NAMALWA (cell line): ENCODE results near the gene NEUROD1.
"Not testable (repeated sequence)": the region's sequence is repeated elsewhere in the genome, so short reads cannot be mapped to it uniquely, and the experiment has no call there.

Experiments used
- DNase-seq: peaks from one replicate; pipeline ENCODE4 v3.0.0-alpha.2; 2015; ENCODE audit warnings: low spot score

The NEUROD1 gene

DNA sequence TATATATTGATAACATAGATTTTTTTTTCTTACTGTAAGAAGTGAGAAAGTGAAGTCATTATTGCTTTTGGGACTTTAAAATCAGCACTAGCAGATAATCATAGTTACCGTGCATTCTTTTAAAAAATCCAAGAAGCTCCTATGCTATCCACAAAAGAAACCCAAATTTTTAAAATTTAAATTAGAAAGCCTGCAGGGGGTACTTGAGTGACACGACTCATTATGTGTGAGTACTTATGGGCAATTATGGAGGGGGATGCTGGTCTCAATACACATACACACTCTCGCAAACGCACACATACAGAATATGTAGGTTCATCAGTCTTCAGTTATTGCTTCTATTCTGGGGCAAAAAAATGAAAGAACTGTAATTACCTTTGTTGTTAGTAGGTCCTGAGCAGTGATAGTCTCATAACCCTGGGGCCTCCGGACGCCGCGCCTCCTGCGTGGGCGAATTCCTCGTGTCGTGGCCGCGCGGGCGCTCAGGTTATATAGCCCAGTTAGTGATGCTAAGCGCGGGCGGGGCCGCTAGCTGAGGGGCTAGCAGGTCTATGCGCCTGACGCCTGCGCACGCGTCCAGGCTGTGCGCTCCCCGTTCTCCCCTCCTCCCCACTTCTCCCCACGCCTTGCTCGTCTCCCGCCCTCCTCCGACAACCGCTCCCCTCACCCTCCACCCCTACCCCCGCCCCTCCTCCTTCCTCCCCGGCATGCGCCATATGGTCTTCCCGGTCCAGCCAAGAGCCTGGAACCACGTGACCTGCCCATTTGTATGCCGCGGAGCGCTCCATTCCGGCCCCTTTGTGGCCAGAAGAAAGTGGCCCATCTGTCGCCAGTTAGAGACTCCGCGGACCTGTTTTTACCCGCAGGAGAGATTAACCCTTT lies at the start of gene NEUROD1:
NEUROD1 (minus strand) TSS at position 463 of the 882 bp plus-strand sequence. CDS start 1,657 bp downstream, outside the sequence.
- DNase-seq, result no peak

DNA sequence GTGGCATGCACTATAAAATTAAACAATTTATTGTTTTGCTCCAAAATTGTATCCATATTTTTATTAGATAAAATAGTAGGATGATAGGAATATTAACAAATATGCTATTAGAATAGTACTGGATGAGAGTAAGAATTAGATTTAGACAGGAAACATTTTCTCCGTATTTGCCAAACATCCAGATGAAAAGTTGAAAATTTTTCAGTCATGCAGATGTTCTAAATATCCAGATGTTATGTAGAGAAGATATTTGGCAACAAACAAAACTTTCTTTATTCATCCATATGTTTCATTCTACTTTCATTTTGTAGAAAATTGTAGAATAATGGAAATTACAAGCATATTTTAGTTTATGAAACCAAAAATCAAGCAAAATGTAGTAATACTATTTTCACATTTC lies 45.2 kb upstream of the NEUROD1 start:
- DNase-seq, result no peak

DNA sequence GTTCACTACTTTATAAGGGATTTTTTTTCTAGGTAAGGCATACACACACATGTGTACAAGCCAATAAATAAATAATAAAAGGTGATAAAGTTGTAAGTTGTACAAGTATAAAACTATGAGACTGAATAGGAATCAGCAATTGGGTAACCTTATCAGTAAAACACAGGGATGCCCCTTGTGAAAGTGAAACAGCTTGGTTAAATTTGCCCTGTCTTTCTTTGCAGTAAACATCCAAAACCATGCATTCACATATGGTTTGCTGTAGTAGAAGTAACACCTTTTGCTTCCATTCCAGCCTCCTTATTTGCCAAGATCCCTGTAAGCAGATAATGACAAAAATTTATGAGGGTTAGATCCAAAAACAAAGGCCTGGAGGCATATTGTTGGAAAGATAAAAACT lies 44.3 kb upstream of the NEUROD1 start:
- no peak for DNase-seq

DNA sequence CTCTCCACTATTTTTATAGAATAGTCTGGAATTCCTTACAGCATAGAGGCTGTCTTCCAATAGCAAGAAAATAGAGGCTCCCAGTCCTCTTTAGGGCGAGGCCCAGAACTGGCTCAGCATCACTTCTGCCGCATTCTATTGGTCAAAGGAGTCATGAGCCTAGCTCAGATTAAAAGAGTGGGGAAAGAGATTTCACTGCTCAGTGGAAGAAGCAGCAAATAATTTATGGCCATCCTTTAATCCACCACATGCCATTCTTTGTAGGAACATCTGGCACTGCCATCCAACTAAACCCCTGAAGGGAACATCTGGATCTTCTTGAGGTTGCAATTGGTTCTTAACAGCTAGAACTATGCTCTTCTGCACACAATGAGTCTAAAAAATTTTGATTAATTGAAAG lies 43.4 kb upstream of the NEUROD1 start:
- DNase-seq, result no peak

DNA sequence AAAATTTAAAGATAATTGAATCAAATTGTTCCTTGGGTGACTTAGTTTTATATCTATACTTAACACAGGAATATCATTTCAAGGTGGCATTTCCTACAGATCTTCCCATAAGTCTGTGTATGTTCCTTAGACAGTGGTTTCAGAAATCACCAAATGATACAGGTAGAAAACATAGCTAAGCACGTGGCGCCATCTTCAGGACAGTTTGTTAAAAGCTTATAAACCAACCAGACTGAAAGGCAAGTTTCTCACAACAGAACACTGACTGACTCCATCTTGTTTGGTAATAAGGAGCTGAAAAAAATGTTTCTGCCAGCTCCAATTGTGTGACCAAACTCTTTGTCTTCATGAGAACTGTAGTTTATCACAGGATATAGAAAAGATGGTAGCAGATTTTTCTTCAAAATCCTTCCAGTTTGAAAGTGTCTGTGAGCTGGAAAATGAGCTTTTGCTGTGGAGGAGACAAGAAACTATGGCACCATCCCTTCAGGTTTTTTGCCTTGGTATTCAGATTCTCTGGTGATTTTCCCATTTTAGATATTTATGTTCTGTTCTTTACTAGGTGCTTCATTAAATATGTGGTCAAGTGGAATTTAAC lies 34.8 kb upstream of the NEUROD1 start:
- peak; percentile 88 for DNase-seq

DNA sequence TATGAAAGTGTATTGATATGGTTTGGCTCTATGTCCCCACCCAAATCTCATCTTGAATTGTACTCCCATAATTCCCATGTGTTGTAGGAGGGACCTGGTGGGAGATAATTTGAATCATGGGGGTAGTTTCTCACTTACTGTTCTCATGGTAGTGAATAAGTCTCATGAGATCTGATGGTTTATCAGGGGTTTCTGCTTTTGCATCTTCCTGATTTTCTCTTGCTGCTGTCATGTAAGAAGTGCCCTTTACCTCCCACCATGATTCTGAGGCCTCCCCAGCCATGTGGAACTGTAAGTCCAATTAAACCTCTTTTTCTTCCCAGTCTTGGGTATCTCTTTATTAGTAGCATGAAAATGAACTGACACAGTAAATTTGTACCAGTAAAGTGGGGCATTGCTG lies 30.7 kb upstream of the NEUROD1 start:
- not testable (repeated sequence) for DNase-seq

DNA sequence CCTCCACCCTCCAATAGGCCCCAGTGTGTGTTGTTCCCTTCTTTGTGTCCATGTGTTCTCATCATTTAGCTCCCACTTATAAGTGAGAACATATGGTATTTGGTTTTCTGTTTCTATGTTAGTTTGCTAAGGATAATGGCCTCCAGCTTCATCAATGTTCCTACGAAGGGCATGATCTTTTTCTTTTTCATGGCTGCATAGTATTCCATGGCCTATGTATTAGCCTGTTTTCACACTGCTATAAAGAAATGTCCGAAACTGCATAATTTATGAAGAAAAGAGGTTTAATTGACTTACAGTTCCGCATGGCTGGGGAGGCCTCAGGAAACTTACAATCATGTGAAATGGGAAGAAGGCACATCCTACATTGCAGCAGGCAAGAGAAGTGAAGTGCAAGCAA lies 22.2 kb upstream of the NEUROD1 start:
- DNase-seq, result not testable (repeated sequence)

DNA sequence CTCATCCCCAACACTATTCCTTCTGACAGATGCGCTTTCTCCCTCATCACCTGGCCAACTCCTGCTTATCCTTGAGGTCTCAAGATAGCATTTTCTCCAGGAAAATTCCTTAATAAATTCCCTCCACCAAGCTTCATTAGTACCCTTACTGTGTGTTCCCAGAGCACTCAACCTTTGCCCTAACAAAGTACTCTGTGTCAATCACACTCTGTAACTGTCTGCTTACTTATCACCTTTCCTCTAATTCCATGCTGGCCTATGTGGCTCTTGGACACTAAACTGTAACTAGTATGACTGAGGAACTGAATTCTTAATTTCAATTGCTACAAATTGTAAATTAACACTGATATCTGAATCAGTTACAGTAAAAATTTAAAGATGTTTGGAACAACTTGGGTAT lies 17.9 kb upstream of the NEUROD1 start:
- DNase-seq, result no peak

DNA sequence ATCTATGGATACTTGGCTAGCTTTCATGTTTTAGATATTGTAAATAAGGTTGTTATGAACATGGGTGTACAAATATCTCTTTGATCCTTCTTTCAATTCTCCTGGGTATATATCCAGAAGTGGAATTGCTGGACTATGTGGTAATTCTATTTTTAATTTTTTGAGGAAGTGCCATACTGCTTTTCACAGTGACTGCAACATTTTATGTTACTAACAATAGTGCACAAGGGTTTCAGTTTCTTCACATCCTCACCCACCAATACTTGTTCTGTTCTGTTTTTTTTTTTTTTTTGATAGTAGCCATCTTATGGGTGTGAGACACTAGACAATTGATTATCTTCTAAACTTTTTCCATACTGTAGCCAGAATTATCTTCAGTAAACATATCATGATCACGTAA lies 17.3 kb upstream of the NEUROD1 start:
- DNase-seq, result no peak

DNA sequence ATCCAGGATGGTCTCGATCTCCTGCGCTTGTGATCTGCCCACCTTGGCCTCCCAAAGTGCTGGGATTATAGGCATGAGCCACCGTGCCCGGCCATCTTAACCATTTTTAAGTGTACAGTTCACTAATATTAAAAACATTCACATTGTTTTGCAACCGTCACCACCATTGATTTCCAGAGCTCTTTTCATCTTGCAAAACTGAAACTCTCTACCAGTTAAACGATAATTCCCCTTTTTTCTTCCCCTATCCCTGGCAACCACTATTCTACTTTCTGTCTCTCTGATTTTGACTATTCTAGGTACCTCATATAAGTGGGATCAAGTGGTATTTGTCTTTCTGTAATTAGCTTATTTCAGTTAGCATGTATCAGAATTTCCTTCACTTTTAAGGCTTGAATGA lies 16.8 kb upstream of the NEUROD1 start:
- no peak for DNase-seq

DNA sequence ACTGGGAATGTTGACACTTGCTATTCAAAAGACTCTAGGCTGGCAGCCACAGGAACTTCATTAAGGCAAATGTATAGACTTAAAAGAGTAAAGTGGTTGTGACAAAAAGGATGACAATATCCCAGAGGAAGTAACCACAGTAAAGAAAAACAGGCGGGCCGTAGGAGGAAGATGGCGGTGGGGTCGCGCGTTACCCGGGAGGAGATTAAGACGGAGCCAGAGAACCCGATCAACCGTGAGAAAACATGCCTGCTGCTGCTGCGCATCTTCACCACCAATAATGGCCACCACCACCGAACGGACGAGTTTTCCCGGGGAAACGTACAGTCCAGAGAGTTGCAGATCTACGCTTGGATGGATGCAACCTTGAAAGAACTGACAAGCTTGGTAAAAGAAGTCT lies 14.0 kb upstream of the NEUROD1 start:
- DNase-seq, result no peak

DNA sequence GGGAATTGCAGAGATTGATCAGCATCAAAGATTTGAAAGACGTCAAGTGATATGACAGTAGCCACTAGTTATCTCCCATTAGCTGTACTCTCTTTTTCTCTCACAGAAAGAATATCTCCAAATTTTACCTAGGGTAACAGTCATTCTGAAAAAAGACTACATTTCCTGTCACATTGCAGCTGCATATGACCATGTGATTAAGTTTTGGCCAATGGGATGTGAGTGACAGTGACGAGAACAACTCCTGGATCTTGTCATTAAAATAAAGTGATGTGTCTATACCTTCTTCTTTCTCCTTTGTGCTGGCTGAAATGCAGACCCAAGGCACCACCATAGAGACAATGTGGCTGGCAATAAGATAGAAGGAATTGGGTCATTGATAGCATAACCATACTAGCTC lies 10.5 kb upstream of the NEUROD1 start:
- DNase-seq, result no peak

DNA sequence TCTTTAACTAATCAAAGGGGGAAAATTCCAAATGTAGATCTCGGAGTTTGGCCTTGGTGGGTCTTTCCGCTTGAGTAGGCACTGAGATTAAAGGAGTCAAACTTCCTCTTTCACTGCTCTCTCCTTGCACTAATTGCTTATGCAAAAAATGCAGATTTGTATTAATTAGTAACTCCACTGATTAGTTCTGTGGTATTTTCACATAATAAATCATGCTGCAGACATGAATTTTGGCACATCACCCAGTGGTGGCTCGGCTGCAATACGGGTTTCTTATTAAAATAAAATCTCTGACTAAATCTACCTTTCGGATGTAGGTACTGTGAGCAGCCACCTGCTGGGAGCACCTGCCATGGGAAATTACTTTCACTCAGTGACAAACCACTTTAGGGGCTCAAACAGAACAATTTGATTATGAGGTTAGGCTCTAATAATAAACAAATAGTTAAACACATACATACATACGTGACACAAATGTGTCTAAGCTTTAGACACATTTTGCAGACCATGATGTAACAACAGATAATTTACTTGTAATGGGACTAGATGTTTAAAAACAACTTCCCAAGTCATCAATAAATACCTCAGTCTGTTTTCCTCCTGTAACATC lies 6.4 kb upstream of the NEUROD1 start:
- peak; percentile 62 for DNase-seq

DNA sequence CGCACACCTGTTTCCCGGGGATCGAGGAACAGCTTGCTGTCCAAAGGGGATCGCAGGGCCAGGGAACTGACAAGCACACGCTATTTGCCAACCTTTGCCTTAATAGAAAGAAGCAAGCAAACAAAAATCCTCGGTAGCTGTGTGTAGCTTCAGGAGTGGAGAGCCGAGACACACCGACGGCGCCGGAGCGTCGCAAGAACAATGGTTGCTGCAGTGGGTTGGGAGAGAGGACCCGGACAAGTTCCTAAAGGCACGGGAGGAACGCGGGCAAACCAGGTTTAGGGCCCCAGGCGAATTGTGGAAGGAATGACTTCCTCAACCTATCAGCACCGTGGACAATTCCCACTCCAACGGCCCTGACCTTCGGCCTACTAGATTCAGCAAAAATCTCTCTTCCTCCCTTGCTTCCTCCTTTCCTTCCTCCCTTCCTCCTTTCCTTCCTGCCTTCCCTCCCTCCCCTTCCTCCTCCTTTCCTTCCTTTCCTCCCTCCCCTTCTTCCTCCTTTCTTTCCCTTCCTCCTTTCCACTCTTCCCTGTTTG lies 4.9 kb upstream of the NEUROD1 start:
- no peak for DNase-seq

DNA sequence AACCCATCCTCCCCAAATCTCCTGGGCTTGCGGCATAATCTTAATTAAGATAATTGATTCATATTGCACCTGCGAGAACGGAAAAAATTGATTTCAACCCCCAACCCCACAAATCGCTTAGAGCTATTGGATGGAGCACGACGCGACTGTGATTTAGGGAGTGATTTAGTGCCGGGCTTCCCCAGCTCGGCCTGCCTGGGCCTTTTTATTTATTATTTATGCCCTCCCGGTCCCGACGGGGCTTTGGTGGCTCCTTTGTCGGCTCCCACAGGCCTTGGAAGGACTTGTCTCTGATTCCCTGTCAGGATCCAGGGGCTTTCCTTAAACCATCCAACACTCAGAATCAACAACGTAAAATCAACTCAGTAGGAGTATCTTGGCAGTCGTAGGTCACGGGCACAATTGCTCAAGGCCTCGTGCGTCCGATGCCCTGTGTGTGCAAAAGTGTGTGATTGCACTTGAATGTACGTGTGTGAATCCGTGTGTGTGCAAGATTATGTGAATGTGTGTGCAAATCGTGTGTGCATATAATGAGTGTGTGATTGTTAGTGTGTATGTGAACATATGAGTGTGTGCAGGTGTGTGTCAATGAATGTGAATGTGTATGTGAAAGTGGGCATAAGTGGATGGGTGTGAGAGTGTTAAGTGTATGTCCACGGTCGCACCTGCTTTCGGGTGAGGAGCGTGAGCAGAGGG lies 4.3 kb upstream of the NEUROD1 start:
- no peak for DNase-seq

DNA sequence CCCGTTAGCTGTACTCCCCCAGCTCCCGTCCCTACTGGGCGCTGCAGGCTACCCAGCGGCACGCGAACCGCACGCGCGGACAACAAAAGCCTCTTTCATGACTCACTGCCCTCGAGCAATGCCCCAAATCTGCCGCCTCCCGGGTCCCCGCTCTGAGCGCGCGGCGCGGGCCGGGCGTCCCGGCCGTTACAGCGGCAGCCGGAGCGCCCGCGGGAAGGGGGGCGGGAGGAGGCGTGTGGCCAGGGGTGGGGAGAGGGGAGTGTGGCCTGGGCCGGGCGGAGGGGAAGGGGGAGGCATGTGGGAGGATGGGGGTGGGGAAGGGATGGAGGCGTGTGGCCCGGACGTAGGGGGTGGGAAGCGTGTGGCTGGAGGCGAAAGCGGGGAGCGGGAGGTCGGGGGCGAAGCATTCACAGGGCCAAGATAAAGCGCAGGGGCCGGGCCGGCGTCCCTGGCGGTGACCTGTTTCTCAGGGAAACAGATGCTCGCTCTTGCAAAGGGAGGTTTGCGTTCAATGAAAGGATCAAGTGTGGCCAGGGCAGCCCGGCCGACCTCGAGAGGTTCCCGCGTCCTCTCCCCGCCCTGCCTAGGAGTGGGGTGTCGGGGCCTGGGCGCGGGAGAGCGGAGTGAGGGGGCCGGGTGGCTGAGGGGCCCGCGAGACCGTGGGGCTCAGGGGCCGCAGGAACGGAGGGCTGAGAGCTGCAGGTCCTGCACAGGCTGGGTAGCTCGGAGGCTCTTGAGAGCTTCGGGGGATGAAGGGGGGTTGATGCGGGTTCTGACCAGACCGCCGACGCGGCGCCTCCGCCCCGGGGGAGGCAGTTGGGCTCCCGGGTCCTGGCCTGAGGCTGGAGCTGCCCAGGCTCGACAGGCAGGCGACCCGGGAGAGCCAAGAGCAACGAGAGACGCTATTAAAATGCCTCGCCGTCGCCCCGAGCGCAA lies 3.5 kb upstream of the NEUROD1 start:
- DNase-seq, result no peak

DNA sequence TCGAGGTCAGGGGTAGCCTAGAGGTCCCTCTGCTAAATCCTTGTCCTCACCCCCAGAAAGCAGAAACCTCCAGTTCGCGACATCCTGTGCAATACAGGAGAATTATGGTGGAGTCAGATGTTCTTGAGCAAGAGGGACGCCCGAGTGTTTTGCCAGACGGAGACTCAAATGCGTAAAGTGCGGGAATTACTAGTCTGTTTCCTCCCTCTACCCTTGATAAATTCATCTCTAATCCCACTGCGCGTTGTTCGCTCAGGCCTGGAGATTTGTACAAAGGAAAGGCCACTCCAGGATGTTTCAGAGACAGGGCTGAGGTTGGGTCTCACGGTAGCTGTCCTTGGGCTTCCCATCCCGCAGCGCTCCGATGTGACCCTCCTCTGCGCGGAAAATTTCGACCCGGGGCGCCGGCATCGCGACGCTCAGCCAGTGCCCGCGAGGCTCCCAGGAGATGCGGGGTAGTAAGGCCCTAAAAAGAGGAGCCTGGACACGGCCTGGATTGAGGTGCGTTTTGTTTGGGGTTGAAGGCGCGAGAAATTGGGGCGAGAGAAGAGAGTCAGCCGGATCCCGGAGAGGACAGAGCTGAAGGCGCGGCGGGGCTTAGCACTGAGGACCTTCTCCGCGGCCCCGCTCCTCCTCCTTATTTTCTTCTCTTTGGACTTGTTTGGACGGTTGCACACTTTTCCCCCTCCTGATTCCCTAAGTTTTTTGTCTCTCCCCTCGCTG lies 2.6 kb upstream of the NEUROD1 start:
- no peak for DNase-seq

DNA sequence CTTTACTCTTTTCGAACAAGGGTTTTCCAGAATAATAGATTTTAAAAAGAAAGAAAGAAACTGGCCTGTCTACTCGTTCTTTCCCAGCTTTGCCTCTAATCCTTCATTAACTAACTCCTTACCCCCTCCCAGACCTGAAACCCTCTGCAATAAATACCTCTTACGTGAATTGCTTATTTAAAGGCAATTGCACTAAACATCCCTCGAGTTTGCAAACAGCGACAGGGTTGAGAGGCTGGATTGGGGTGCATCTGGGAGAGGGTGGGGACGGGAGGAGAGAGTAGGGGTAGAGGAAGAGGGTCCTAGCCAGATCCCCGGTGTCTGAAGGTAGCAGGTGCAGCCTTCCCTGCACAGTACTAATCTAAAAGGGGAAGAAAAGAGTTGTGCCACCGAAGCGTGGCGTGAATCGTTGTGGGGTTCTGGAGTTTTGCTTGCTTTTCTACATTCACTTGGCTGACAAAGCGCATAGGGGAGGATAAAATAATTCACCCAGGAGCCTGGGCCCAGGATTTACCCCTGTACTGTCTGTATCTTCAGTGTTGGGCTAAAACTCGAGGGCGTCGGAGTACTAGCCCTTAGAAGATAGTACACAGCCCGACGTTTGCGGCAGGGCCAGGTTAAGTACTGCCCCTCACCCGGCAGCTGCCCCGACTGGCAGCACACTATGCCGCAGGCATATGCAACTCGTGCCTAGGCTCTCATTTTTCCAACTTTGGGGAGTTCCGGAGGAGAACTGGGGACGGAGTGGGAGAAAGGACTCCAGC lies 1.9 kb upstream of the NEUROD1 start:
- DNase-seq, result no peak

DNA sequence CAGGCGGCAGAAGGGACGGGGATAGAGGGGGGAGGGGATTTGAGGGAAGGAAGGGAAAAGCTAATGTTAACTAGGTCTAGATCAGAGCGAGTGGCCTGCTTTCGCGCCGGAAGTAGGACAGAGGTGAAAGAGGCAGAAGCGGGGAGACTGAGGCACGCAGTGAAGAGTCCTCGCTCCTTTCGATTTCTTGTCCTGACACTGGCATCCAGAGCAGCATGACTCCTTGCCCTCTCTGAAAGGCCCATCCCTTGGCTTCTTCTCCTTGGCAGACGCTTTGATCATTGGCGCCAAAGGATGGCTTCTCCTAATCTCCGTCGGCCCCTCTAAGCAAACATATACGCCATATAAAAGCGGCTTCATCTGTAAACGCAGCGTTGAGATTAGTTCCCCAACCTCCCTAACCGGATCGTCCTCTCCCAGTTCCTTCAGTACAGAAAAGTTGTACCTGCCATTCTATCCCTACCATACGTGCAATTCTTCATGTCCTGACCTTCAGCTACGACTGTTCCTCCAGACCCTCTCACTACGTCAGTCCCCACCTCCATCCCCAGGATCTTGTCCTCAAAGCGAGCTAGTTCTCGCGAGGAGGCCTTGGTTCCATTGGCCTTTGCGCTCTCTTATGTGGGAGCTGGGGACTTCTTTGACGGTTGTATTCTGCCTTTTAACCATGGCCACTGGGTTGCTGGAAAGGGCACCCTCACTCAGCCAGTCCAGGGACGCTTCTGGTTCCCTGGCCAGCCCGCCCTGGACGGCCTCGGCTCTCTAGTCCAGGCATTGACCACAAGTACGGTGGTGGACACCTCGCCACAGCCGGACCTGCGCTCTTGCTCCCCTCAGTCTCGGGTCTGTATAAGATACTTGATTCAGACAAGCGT lies 857 bp upstream of the NEUROD1 start:
- DNase-seq, result no peak
